OCI-LY1 (cell line): ENCODE results near the gene NMRK1.

Experiments
- H2AFZ ChIP-seq: fragments of 200-600 bp; sonication (generic), shearing (Covaris generic); 2 replicates; pipeline ENCODE4 v1.6.0; 2014; ENCODE audit warnings: antibody characterized with exemption, mild to moderate bottlenecking, low read length
- H3F3A ChIP-seq: fragments of 200-600 bp; sonication (generic), shearing (Covaris generic); 2 replicates; pipeline ENCODE4 v1.6.0; 2014; ENCODE audit warnings: mild to moderate bottlenecking, antibody characterized with exemption, low read length, moderate library complexity; ENCODE audit not compliant: insufficient read depth
- H3K27ac ChIP-seq: fragments of 200-600 bp; sonication (generic); 2 replicates; pipeline ENCODE4 v1.5.1; 2014; ENCODE audit warnings: low read length, mixed run types, mild to moderate bottlenecking, low read depth; ENCODE audit not compliant: poor library complexity, severe bottlenecking
- H3K27me3 ChIP-seq: fragments of 200-600 bp; sonication (generic); 2 replicates; pipeline ENCODE4 v1.6.0; 2014; ENCODE audit warnings: antibody characterized with exemption, mild to moderate bottlenecking, low read length, moderate library complexity; ENCODE audit not compliant: insufficient read depth
- H3K36me3 ChIP-seq: fragments of 200-600 bp; sonication (generic); 2 replicates; pipeline ENCODE4 v1.6.1; 2014; ENCODE audit warnings: mild to moderate bottlenecking, antibody characterized with exemption, low read length, moderate library complexity, mixed read lengths; ENCODE audit not compliant: insufficient read depth
- H3K4me1 ChIP-seq: fragments of 200-600 bp; sonication (generic); 2 replicates; pipeline ENCODE4 v1.5.1; 2014; ENCODE audit warnings: mild to moderate bottlenecking, low read length, moderate library complexity; ENCODE audit not compliant: insufficient read depth, severe bottlenecking
- H3K4me2 ChIP-seq: fragments of 200-600 bp; sonication (generic), shearing (Covaris generic); 2 replicates; pipeline ENCODE4 v1.6.1; 2014; ENCODE audit warnings: low read length
- H3K4me3 ChIP-seq: fragments of 200-600 bp; sonication (generic); 2 replicates; pipeline ENCODE4 v1.5.1; 2014; ENCODE audit warnings: low read length, low read depth, mild to moderate bottlenecking, mixed read lengths; ENCODE audit not compliant: poor library complexity, severe bottlenecking
- H3K79me2 ChIP-seq: fragments of 200-600 bp; shearing (Covaris generic); 2 replicates; pipeline ENCODE4 v1.6.1; 2016; ENCODE audit warnings: mixed run types, low read length, mixed read lengths; ENCODE audit not compliant: insufficient read depth
- H3K9ac ChIP-seq: fragments of 200-600 bp; sonication (generic), shearing (Covaris generic); 2 replicates; pipeline ENCODE4 v1.6.1; 2014; ENCODE audit warnings: mild to moderate bottlenecking, low read length, mixed read lengths
- H3K9me2 ChIP-seq: fragments of 200-600 bp; sonication (generic), shearing (Covaris generic); 2 replicates; pipeline ENCODE4 v1.6.1; 2014; ENCODE audit warnings: low read depth, mild to moderate bottlenecking, low read length, mixed read lengths
- H3K9me3 ChIP-seq: fragments of 200-600 bp; shearing (Covaris generic); 2 replicates; pipeline ENCODE4 v1.6.1; 2014; ENCODE audit warnings: low read length, mixed read lengths
- H4K20me1 ChIP-seq: fragments of 200-600 bp; sonication (generic), shearing (Covaris generic); 2 replicates; pipeline ENCODE4 v1.6.0; 2016; ENCODE audit warnings: mild to moderate bottlenecking, low read length; ENCODE audit not compliant: insufficient read depth
- EZH2 ChIP-seq: fragments of 200-600 bp; sonication (generic), shearing (Covaris generic); IDR thresholded peaks from 2 replicates; pipeline ENCODE4 v1.8.0; 2017; ENCODE audit warnings: borderline replicate concordance, mixed run types, mild to moderate bottlenecking, antibody characterized with exemption, low read length, moderate library complexity, mixed read lengths
- TF ChIP-seq, protein P1 (sequence below): fragments of 200-600 bp; sonication (generic), shearing (Covaris generic); IDR thresholded peaks from 2 replicates; pipeline ENCODE4 v1.5.1; 2017; ENCODE audit warnings: mild to moderate bottlenecking, antibody characterized with exemption, low read length, moderate library complexity, mixed read lengths

The NMRK1 gene

DNA sequence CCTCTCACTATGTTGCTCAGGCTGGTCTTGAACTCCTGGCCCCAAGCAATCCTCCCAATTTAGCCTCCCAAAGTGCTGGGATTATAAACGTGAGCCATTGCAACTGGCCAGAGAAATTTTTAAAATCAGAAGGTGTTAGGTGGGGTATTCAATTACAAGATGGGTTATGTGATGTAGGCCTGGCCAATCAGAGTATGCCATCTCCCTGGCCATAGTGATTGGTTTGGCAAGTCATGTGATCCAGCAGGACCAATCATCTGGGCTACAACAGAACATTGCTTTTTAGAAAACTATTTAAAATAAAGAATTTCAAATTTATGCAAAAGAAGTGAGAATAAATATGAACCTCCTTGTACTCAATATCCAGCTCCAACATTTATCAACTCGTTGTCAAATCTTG lies 22.4 kb downstream of the NMRK1 start:
- H3K36me3 ChIP-seq, result peaks cover 27% of the 10 kb centered on the region
- H3K9me2 ChIP-seq, result no peaks in the 10 kb centered on the region
- no peaks in the 10 kb centered on the region for H3K4me1 ChIP-seq
- H3K9ac ChIP-seq, result no peak overlapping the region
- H3K9me3 ChIP-seq, result no peaks in the 10 kb centered on the region
- no peaks in the 10 kb centered on the region for H3F3A ChIP-seq
- no peaks in the 10 kb centered on the region for H3K27me3 ChIP-seq
- H3K4me3 ChIP-seq, result no peak overlapping the region
- H3K4me2 ChIP-seq, result no peak overlapping the region
- no peaks in the 10 kb centered on the region for H4K20me1 ChIP-seq
- H3K27ac ChIP-seq, result no peak overlapping the region
- TF ChIP-seq, protein P1, sequence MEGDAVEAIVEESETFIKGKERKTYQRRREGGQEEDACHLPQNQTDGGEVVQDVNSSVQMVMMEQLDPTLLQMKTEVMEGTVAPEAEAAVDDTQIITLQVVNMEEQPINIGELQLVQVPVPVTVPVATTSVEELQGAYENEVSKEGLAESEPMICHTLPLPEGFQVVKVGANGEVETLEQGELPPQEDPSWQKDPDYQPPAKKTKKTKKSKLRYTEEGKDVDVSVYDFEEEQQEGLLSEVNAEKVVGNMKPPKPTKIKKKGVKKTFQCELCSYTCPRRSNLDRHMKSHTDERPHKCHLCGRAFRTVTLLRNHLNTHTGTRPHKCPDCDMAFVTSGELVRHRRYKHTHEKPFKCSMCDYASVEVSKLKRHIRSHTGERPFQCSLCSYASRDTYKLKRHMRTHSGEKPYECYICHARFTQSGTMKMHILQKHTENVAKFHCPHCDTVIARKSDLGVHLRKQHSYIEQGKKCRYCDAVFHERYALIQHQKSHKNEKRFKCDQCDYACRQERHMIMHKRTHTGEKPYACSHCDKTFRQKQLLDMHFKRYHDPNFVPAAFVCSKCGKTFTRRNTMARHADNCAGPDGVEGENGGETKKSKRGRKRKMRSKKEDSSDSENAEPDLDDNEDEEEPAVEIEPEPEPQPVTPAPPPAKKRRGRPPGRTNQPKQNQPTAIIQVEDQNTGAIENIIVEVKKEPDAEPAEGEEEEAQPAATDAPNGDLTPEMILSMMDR, result no peak
- no peak overlapping the region for H2AFZ ChIP-seq
- H3K79me2 ChIP-seq, result no peaks in the 10 kb centered on the region

DNA sequence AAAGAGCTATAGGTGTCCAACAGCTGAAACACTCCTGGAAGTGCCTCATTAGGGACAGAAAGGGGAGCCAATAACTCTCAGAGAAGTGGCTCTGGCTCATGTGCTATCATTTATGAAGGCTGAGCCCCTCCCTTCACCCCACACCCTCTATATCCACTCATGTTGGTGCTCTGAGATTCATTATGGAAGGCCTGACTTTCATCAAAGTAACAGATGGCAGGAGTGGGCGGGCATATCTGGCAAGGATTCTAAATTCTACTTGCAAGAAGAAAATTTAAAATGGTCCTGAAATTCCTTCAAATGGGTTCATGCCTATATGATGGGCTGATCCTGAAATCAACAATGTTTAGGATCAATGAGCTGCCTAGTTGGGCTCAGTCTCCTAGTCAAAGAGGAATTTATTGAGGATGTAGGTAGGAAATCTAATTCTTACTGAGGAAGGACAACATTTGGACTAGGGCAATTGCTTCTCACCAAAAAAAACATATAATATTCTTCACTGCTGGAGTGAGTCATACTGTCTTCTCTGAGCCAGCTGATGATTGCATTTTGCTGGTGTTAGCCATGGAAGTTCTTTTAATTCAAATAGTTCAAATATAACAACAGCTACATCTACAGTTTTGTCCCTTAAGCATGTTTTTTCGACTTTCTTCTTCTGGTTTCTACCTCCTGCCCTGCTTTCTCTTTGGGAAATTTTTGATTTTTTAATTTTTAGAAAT lies 23.5 kb downstream of the NMRK1 start:
- Histone ChIP-seq H3F3A (no peaks in the 10 kb centered on the region), H3K36me3 (peaks cover 27% of the 10 kb centered on the region), H3K9ac (no peak overlapping the region), H3K9me2 (no peaks in the 10 kb centered on the region), H3K4me3 (no peak overlapping the region), H3K4me1 (no peaks in the 10 kb centered on the region), H3K27me3 (no peaks in the 10 kb centered on the region), H3K4me2 (no peak overlapping the region), H3K9me3 (no peaks in the 10 kb centered on the region), H4K20me1 (no peaks in the 10 kb centered on the region), H3K27ac (no peak overlapping the region), H2AFZ (no peak overlapping the region), H3K79me2 (no peaks in the 10 kb centered on the region)
- TF ChIP-seq, protein P1, result no peak
- TF ChIP-seq EZH2, result no peak

DNA sequence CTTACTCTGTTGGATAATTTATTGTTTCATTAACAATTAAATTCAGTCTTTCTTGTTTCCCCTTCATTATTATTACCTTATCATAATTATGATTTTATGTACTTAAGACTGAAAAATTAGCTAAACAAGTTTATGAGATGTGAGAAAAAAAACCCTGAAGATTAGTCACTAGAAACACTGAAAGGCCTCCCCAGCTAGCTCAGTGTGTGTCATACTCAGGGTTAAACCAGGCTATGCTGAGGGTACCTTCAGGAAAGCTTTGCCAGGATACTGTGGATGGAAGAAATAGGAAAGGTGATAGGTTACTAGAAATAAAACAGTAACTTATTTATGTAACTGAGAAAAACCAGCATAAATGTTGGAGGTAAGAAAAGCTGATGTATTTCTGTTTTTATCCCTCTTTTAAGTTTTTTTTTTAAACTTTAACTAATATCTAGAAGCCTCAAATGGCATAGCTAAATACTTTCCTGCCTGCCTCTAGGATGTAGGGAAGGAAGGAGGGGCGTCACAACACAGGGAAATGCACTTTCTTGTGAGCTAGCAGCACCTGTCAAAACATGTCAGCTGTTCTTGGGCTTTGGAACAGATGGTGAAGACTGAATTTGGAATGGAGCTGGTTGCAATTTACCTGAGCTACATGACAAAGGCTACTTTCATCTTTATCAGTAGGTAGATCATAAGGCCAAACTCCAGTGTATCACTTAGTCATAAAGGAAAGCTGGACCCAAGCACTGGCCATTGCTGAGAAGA lies 24.2 kb downstream of the NMRK1 start:
- Histone ChIP-seq H4K20me1 (no peaks in the 10 kb centered on the region), H3K79me2 (no peaks in the 10 kb centered on the region), H3K36me3 (peaks cover 27% of the 10 kb centered on the region), H3K4me2 (no peak overlapping the region), H3K4me3 (no peak overlapping the region), H3K9ac (no peak overlapping the region), H2AFZ (no peak overlapping the region), H3K27me3 (no peaks in the 10 kb centered on the region), H3K9me2 (no peaks in the 10 kb centered on the region), H3K9me3 (no peaks in the 10 kb centered on the region), H3K27ac (no peak overlapping the region), H3F3A (no peaks in the 10 kb centered on the region), H3K4me1 (no peaks in the 10 kb centered on the region)
- TF ChIP-seq, protein P1, result no peak
- TF ChIP-seq EZH2, result no peak
